Superior temporal gyrus (tissue), 1 donor: ENCODE measurements around the gene HEATR3.

ENCODE experiments used
- DNase-seq: peaks from one replicate; pipeline ENCODE4 v3.0.0-alpha.2; 2016; ENCODE audit errors: extremely low spot score

HEATR3 gene

GRCh38 chr16:50056226-50056625, 9.5 kb upstream of the HEATR3 start:
- DNase-seq: no peak

- DNase-seq: no peak
Measured at GRCh38 chr16:50058091-50058771, 7.5 kb upstream of the HEATR3 start.

GRCh38 chr16:50059111-50059510, 6.7 kb upstream of the HEATR3 start:
- DNase-seq: no peak

GRCh38 chr16:50059669-50060068, 6.1 kb upstream of the HEATR3 start:
- no peak for DNase-seq

- no peak for DNase-seq
Measured at GRCh38 chr16:50061326-50061725, 4.4 kb upstream of the HEATR3 start.

GRCh38 chr16:50065241-50065623, 538 bp upstream of the HEATR3 start:
- no peak for DNase-seq

- DNase-seq: no peak
Measured at GRCh38 chr16:50066482-50067289, 916 bp downstream of the HEATR3 start.

- DNase-seq: peak; percentile 29
Measured at GRCh38 chr16:50067290-50067853, 1.6 kb downstream of the HEATR3 start.

- DNase-seq: no peak
Measured at GRCh38 chr16:50068550-50068949, 2.8 kb downstream of the HEATR3 start.

- no peak for DNase-seq
Measured at GRCh38 chr16:50069060-50069459, 3.3 kb downstream of the HEATR3 start.

GRCh38 chr16:50071075-50071671, 5.4 kb downstream of the HEATR3 start:
- no peak for DNase-seq

- no peak for DNase-seq
Measured at GRCh38 chr16:50072730-50073129, 7.0 kb downstream of the HEATR3 start.

- DNase-seq: no peak
Measured at GRCh38 chr16:50079397-50080140, 13.8 kb downstream of the HEATR3 start.

GRCh38 chr16:50081428-50082018, 15.8 kb downstream of the HEATR3 start:
- no peak for DNase-seq

GRCh38 chr16:50083996-50084395, 18.2 kb downstream of the HEATR3 start:
- DNase-seq: no peak

GRCh38 chr16:50086176-50086575, 20.4 kb downstream of the HEATR3 start:
- no peak for DNase-seq

- no peak for DNase-seq
Measured at GRCh38 chr16:50088302-50088701, 22.5 kb downstream of the HEATR3 start.

GRCh38 chr16:50092891-50093290, 27.1 kb downstream of the HEATR3 start:
- no peak for DNase-seq

- peak; percentile 18 for DNase-seq
Measured at GRCh38 chr16:50093607-50094539, 28.1 kb downstream of the HEATR3 start.

GRCh38 chr16:50096791-50097190, 31.0 kb downstream of the HEATR3 start:
- DNase-seq: no peak
